Activated CD8-positive, alpha-beta memory T cell treated with anti-CD3 and anti-CD28 coated beads, Interleukin-2, amount 50 U/mL, for 24 hours (primary cell): ENCODE measurements around the gene NAA11.

Source experiments
- DNase-seq: peaks from one replicate; pipeline ENCODE4 v3.0.0-alpha.2; 2020; ENCODE audit errors: extremely low read depth

NAA11 gene

GRCh38 chr4:79325864-79326328 lies at the start of gene NAA11:
TSS of gene NAA11 (minus strand) at chr4:79326061. CDS start at chr4:79325877, 184 bp downstream.
- DNase-seq = no peak

DNA sequence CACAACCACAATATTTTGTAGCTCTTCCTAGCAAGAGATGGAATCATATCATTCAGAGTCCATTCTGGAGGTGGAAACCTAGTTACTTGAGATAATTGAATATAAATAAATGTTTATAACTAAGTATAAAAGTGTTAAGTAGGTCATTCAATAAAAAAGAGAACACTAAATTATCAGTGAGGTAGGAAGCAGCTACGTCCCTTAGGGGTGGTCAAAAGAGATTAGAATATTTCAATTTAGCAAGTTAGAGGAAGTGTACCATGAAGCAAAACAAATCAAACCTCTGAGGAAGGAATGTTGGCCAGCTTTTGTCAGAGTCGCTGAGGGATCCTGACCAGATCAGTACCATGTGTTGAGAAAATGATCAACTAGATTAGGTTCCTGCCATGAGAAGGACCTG lies 44.2 kb upstream of the NAA11 start:
- DNase-seq = no peak

DNA sequence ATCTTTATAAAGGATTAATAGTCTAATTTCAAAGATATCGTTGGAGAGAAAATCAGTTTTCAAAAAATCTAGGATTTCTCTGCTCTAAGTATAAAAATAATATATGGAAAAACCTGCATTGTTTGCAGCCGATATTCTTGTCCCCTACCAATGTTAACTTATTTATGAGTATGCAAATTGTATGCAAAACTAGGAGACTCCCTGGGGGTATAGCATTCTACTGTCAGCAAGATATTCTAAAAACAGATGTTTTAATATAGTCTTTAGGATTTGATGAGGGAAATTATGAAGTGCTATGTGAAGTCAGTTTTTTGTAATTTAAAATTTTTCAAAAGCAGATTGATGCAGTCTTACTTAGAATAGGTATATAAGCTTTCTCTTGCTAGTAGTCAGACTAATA lies 41.2 kb upstream of the NAA11 start:
- DNase-seq = no peak

DNA sequence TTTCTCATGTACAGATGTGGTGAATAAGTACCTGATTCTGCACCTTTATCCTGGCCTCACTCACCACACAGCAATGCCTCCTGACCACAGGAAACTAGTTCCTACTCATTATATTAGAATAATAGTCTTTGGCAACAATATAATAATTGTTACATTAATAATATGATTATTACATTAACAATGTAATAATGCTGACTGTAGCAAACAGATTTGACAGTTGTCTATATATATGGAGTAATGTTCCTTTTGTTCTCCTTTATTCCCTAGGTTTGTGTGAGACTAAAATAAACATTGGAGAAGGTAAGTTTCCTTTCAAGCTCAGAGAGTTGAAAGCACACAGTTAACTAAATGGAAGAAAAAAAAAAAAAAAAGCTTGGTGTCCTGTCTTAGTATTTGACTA lies 40.6 kb upstream of the NAA11 start:
- no peak for DNase-seq

DNA sequence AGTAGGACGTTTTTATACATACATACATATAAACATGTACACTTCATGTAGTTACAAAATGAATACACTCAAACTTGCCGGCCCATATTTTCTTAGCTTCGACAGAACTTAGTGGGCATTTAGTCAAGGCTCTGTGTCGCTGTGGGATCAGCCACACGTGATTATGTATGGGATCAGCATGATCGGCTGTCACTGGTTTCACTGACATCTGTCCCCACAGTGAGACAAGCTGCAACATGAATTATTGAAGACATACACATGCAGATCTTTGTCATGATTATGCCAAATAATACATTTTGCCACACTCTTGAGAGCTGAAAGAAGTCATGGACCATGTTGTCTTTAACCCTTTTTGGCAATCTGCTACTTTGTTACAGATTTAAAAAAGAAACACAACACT lies 38.2 kb upstream of the NAA11 start:
- DNase-seq = no peak

DNA sequence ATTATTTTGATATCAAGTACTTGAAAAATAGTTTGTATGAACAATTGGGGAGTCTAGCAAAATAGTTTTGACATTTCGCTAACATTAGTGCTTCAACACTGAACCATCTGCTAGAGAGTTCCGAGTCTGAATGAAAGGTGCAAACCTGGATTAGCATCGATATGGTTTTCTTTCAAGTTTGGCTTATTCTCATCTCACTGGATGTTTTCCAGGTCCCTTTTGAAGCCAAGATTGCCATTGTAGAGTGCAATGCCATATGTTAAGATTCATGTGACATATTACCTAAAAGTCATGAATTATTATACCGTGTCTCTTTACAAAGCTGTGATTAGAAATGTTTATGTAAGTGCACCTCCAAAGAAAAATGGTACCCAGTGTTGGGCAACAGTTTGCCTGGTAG lies 36.8 kb upstream of the NAA11 start:
- no peak for DNase-seq

GRCh38 chr4:79360006-79360405 lies 34.1 kb upstream of the NAA11 start:
- no peak for DNase-seq

- no peak for DNase-seq
These were observed 32.6 kb upstream of the NAA11 start for GRCh38 chr4:79358438-79358837.

DNA sequence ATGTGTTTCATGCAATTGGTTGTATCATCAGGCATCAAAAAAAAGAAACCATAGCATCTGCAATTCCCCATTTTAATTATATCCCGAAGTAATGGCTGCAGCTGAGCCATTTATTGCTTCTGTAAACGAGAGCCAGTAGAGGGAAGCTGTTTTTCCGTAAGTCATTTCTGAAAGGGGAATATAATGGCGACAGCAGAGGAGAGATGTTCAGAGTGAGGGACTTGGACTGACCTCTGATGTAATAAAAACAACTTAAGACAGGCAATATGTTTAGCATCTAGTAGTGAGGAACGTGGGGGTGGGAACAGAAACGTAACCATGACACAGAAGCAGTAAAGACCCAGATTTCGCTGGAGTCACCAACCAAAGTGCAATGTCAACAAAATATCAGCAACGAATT lies 31.5 kb upstream of the NAA11 start:
- DNase-seq = no peak

DNA sequence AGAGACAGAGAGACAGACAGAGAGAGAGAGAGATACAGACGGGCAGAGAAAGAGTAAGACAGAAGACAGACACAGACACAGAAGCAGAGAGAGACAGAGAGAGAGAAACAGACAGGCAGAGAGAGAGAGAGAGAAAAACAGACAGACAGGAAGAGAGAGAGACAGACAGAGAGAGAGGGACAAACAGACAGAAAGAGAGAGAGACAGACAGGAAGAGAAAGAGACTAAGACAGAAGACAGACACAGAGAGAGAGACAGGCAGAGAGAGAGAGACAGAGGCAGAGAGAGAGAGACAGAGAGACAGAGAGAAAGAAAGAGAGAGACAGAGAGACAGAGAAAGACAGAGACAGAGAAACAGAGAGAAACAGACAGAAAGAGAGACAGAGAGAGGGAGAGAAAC lies 27.2 kb upstream of the NAA11 start:
- DNase-seq = no peak

GRCh38 chr4:79348405-79348804 lies 22.5 kb upstream of the NAA11 start:
- no peak for DNase-seq

GRCh38 chr4:79341893-79342653 lies 16.2 kb upstream of the NAA11 start:
- DNase-seq = no peak

GRCh38 chr4:79340568-79340967 lies 14.7 kb upstream of the NAA11 start:
- DNase-seq = no peak

DNA sequence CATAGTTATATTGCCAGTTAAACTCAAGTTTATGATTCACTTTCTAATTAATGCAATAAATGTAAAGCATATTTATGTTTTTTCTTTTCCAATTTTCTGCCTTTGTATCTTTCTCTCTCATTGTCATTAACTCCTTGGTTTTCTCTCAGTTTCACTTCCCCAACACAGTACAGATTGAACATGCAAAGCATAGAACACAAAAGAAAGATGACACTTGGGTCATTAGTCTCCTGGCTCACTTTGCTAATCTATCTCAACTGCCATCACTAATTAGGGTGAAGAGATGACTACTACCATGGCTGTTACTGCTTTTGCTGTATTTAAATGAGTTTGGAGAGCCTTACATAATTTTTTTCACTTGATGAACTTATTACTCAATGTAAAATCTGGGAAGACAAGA lies 12.3 kb upstream of the NAA11 start:
- no peak for DNase-seq

- no peak for DNase-seq
These were observed 8.9 kb upstream of the NAA11 start for GRCh38 chr4:79334783-79335182.

DNA sequence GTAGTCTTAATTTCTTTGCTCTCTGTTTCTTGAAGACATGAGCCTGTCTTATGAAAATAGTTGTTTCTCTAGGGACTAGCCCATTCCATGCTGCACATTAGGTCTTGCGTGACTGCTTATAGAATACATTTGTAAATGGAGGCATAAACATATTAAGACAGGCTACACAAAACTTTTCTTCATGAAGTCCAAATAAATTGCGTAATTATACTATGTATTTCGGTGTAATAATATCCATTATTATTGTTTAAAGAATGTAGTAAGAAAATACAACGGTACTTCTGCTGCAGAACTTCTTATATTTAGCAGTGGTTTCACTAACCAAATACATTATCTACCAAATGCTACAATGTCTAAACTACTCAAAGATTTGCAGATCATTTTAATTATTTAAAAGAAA lies 8.5 kb upstream of the NAA11 start:
- DNase-seq = no peak

GRCh38 chr4:79331126-79331876 lies 5.4 kb upstream of the NAA11 start:
- no peak for DNase-seq

DNA sequence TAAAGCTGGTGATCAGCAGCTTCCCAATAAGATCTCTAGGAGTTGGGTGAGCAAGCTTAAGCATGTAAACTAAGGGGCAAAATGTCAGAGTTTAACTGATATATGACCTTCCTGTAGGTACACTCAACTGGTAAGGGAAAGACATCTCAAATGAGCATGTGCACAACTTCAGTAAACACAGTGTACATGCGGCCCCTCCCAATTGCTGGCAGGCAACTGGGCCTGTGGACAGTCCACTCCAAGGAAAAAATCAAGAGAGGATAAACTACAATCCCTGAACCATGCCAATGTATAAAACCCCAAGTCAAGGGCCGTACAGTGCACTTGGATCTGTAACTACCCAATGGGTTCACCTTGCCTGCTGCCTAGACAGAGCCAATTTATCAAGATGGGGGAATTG lies 4.9 kb upstream of the NAA11 start:
- no peak for DNase-seq

DNA sequence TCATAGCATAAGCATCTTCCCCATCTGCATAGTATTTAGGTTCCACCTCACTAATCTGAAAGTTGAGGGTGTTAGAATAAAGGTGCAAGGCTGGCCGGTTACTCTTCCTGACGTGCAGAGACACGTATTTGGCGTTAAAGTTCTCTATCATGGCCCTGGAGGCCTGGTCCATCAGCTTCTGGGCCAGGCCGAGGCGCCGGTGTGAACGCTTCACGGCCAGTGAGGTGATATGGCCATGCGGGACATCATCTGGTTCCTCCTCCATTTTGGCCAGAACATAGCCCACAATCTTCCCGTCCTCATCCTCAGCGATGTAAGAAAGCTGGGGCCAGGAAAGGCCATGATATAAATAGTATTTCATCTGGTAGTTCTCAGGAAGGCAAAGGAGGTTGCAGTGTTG lies 425 bp downstream of the NAA11 start:
- DNase-seq = no peak

DNA sequence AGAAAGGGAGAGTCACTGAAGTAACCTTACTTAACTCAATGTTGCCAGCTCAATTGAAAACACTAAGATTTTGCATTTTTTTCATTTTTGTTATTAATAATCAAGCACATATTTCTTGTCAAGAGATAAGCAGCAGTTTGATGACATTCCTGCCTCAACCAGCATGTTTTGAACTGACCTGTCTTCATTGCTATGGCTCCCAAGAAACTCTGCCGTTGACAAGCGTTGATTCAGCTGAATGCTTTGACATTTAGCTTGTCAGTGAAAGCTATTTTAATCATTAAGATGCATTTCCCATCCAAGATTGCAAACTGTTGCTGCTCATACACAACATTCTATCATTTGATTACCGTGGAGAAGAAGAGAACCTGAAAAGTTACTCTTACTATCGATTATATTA lies 5.9 kb downstream of the NAA11 start:
- DNase-seq = no peak

GRCh38 chr4:79317711-79318110 lies 8.2 kb downstream of the NAA11 start:
- no peak for DNase-seq

GRCh38 chr4:79315891-79316290 lies 10.0 kb downstream of the NAA11 start:
- no peak for DNase-seq

DNA sequence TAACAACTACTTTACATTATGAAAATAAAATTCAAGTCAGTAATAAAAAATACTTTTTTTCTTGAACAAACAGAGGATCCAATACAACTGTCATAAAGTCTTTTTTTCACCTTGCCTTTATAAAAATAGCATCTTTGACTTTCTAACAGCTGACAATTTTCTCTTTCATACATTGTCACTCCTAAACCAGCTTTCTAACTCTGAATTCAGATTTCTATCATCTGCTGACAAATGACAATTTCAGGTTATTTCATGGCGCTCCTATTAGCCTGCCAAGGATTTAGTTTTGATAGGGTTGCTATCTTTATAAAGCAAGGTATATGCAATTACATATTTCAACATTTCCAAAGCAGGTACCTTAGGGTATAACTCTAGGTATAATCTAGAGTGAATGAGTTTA lies 14.6 kb downstream of the NAA11 start:
- DNase-seq = no peak
